ENCODE data around the gene ZNF799.
A peak's percentile ranks its signal among the peaks of the same experiment; 100 is the strongest.
"Not testable (repeated sequence)": the region's sequence is repeated elsewhere in the genome, so short reads cannot be mapped to it uniquely, and the experiment has no call there.

Gene ZNF799

DNA sequence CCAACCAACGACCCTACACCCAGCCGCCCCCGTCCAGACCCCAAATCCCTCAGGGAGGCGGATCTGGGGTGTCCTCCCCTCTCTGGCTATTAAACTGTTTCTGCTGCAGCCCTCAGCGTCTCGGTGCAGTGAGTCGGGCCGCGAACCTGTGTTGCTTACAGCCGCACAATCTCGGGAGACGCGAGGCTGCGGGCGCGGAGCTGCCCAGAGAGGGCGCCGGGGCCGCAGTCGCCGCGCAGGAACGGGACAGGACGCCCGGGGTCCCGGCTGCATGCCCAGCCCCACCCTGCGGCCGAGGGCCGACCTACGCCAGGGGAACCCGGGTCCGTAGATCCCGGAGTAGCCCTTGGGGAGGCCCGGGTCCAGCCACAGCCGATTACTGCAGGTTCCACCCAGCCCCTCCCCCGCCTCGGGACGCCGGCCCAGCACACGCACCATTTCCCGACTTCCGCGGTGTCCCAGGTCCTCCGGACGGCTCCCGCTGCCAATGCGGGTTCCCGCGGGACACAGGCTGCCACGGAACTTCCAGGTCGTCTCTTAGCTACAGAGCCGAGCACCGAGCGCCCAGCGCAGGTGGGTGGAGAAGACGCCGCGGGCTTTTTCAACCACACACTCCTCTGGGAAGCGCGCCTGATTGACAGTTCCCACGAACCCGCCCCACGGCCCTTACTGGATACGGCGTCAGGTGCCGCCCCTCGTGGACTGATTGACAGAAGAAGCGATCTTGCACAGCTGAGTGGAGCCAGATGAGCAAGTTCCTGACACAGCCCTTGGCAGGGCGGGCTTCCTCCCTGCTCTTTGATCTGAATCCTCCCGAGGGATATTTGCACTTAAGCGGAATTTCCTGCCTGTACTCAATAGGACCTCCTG is at the start of gene ZNF799:
TSS of gene ZNF799 (minus strand) at position 639 of the 870 bp plus-strand sequence. CDS start at position 438, 201 bp downstream.
- peak; percentile 92 for DNase-seq

DNA sequence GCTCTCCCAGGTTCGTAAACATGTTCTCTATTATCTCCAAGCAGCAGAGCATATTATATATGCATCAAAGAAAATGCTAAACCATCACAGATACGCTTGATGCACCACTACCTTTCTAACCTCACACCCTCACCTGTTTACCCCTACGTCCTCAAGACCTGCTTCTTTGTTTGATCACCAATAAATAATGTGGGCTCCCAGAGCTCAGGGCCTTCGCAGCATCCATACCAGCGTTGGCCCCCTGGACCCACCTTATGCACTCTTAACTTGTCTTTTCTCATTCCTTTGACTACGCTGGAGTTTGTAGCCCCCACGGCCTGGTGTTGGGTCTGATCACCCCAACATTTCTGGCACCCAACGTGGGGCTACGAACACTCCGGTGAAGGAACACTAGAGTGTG is 49.8 kb upstream of the ZNF799 start:
- no peak for DNase-seq

DNA sequence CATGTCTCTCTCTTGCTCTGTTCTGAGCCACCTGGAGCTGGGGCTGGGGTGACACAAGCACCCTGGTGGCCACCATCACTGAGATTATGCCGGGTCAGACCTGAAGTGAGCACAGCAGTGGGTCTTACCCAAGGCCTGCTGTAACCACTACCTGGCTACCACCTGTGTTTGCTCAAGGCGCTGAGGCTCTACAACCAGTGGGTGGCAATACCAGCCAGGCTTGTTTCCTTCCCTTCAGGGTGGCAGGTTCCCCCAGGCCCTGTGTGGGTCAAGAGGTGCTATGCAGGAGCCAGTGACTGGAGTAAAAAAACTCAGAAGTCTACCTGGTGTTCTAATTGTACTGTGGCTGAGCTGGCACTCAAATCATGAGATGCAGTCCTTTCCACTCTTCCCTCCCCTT is 47.7 kb upstream of the ZNF799 start:
- DNase-seq, result no peak

DNA sequence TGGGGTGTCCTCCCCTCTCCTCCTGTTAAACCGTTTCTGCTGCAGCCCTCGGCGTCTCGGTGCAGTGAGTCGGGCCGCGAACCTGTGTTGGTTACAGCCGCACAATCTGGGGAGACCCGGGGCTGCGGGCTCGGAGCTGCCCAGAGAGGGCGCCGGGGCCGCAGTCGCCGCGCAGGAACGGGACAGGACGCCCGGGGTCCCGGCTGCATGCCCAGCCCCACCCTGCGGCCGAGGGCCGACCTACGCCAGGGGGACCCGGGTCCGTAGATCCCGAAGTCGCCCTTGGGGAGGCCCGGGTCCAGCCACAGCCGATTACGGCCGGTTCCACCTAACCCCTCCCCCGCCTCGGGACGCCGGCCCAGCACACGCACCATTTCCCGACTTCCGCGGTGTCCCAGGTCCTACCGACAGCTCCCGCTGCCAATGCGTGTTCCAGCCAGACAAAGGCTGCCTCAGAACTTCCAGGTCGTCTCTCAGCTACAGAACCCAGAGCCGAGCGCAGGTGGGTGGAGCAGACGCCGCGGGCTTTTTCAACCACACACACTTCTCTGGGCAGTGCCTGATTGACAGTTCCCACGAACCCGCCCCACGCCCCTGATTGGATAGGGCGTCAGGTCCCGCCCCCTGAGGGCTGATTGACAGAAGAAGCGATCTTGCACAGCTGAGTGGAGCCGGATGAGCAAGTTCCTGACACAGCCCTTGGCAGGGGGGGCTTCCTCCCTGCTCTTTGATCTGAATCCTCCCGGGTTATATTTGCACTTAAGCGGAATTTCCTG is 39.7 kb upstream of the ZNF799 start, which contains the start of gene ZNF443:
TSS of gene ZNF443 (minus strand) at position 481 of the 776 bp plus-strand sequence. CDS start at position 374, 107 bp downstream.
- peak; percentile 100 for DNase-seq

DNA sequence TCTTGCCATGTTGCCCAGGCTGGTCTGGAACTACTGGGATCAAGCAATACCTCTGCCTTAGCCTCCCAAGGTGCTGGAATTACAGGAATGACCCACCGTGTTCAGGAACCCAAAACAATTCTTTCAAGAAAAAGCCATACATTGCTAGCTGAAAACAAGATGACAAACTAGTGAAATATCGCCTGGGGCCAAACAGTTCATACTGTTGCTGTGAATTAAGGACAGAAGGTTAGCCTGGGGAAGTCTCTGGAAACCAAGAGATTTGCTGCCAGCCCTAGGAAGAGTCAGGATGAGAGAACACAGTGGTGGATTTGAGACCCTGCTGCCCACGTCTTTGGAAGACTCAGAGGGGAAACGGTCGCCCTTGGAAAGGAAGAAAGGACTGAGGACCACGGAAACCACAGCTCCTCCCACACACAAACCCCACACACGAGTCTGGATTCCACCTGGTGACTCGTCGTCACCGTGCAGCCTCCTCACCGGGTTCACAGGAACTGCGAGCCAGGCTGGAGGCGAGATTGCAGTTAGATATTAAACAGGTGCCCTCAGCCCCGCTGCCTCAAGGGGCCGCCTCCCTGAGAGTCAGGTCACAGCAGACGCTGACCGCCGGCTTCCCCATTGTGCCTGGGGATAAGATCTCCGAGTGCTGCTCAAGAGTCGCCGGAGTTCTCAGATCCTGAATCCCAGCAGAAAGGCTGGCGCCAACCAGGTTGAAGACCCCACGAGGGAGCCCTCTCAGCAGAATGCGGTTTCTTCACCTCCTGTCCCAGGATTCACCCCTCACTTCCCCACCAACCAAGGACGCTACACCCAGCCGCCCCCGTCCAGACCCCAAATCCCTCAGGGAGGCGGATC is 38.8 kb upstream of the ZNF799 start:
- DNase-seq, result peak; percentile 79

DNA sequence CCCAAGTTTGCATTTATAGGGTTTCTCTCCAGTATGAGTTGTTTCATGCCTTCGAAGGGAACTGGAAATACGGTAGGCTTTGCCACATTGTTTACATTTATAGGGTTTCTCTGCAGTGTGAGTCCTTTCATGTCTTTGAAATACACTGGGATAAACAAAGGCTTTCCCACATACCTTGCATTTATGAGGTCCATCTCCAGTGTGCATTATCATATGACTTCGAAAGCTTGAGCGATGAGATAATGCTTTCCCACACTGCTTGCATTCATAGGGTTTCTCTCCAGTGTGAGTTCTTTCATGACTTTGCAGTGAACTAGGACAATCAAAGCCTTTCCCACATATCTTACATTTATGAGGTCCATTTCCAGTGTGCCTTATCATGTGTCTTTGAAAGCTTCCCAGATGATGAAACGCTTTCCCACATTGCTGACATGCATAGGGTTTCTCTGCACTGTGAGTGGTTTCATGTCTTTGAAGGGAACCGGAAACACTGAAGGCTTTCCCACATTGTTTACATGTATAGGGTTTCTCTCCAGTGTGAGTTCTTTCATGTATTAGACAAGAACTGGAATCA is 29.7 kb upstream of the ZNF799 start:
- DNase-seq, result not testable (repeated sequence)

DNA sequence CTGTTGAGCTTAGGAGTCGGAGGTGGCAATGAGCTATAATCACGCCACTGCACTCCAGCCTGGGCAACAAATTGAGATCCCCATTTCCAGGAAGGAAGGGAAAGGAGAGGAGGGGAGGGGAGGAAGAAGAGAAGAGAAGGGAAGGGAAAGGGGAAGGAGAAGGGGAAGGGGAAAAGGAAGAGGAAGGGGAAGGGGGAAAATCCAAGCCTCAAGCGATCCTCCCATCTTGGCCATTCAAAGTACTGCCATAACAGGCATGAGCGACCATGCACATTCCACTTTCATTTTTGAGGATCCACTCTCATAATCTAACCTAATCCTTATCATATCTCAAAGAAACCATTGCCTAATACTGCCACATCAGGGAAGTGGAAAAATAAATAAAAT is 24.8 kb upstream of the ZNF799 start:
- no peak for DNase-seq

DNA sequence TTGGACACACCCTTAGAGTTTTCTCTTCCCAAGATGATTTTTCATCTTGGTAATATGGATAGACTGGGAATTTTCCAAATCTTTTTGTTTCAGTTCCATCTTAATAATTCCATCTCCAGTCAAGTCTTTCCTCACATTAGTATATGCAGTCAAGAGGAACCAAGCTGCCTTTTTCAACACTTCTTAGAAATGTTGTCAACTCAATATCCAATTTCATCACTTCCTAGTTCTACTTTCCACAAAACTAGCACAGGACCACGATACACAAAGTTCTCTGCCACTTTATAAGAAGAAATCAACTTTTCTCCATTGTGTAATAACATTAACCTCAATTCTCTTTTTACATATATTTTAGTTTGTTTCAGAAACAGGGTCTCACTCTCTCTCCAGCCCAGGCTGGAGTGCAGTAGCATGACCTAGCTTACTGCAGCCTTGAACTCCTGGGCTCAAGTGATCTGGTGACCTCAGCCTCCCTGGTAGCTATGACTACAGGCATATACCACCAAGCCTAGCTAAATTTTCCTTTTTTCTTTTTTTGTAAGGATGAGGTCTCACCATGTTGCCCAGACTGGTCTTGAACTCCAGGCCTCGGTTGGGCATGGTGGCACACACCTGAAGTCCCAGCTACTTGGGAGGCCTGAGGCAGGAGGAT is 24.3 kb upstream of the ZNF799 start:
- no peak for DNase-seq

DNA sequence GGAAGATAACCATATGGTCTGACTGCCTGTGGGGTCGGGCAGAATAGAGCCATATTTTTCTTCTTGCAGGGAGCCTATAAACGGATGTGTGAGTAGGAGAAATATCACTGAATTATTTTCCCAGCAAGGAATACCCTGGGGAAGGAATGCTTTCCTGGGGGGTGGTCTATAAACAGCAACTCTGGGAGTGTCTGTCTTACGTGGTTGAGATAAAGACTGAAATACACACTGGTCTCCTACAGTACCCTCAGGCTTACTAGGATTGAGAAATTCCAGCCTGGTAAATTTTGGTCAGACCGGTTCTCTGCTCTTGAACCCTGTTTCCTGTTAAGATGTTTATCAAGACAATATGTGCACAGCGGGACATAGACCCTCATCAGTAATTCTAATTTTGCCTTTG is 16.2 kb upstream of the ZNF799 start:
- DNase-seq, result not testable (repeated sequence)

DNA sequence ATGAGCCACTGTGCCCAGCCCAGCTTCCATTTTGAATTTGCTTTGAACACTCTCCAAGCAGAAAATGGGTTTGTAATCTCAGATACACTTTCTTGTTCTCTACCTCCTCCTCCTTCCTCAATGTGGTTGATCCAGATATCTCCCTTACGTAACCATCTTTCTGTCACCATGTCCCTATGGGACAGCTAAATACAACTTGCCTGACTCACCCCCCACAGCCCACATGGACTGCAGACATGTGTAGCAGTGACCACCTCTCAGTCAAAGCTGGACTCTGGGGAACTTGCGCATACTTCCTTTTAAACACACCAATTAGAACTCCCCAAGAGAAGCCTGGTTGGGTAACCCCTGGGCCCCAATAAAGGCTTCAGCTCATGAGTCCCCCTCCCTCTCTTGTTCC is 10.8 kb upstream of the ZNF799 start:
- no peak for DNase-seq

DNA sequence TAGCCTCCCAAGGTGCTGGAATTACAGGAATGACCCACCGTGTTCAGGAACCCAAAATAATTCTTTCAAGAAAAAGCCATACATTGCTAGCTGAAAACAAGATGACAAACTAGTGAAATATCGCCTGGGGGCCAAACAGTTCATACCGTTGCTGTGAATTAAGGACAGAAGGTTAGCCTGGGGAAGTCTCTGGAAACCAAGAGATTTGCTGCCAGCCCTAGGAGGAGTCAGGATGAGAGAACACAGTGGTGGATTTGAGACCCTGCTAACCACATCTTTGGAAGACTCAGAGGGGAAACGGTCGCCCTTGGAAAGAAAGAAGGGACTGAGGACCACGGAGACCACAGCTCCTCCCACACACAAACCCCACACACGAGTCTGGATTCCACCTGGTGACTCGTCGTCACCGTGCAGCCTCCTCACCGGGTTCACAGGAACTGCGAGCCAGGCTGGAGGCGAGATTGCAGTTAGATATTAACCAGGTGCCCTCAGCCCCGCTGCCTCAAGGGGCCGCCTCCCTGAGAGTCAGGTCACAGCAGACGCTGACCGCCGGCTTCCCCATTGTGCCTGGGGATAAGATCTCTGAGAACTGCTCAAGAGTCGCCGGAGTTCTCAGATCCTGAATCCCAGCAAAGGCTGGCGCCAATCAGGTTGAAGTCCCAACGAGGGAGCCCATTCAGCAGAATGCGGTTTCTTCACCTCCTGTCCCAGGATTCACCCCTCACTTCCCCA is 1.0 kb downstream of the ZNF799 start:
- peak; percentile 71 for DNase-seq

DNA sequence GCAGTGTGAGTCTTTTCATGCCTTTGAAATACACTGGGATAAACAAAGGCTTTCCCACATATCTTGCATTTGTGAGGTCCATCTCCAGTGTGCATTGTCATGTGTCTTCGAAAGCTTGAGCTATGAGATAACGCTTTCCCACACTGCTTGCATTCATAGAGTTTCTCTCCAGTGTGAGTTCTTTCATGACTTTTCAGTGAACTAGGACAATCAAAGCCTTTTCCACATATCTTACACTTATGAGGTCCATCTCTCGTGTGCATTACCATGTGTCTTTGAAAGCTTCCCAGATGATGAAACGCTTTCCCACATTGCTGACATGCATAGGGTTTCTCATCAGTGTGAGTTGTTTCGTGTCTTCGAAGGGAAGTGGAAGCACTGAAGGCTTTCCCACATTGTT is 9.9 kb downstream of the ZNF799 start:
- DNase-seq, result not testable (repeated sequence)

DNA sequence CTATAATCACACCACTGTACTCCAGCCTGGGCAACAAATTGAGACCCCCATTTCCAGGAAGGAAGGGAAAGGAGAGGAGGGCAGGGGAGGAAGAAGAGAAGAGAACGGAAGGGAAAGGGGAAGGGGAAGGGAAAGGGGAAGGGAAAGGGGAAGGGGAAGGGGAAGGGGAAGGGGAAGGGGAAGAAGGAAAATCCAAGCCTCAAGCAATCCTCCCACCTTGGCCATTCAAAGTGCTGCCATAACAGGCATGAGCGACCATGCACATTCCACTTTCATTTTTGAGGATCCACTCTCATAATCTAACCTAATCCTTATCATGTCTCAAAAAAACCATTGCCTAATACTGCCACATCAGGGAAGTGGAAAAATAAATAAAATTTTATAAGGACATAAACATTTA is 14.7 kb downstream of the ZNF799 start:
- not testable (repeated sequence) for DNase-seq

DNA sequence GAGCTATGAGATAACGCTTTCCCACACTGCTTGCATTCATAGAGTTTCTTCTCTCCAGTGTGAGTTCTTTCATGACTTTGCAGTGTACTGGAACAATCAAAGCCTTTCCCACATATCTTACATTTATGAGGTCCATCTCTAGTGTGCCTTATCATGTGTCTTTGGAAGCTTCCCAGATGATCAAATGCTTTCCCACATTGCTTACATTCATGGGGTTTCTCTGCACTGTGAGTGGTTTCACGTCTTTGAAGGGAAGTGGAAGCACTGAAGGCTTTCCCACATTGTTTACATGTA is 20.7 kb downstream of the ZNF799 start:
- no peak for DNase-seq

DNA sequence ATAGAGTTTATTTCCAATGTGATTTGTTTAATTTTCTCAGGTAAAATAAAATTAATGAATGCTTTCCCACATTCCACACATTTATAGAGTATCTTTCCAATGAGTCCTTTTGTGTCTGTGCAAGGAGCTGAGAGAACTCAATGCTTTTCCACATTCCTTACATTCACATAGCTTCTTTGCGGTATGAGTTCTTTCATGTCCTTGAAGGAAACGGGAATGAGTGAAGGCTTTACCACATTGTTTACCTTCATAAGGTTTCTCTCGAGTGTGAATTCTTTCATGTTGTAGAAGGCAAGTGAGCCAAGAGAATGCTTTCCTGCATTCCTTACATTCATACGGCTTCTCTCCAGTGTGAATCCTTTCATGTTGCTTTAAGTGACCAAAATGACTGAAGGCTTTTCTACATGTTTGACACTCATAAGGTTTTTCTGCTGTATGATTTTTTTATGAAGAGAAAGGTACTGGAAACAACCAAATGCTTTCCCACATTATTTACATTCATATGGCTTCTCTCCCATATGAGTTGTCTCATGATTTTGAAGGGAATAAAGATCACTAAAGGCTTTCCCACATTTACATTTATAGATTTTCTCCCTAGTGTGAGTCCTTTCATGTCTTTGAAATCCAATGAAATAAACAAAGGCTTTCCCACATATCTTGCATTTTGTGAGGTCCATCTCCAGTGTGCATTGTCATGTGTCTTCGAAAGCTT is 21.2 kb downstream of the ZNF799 start:
- no peak for DNase-seq

DNA sequence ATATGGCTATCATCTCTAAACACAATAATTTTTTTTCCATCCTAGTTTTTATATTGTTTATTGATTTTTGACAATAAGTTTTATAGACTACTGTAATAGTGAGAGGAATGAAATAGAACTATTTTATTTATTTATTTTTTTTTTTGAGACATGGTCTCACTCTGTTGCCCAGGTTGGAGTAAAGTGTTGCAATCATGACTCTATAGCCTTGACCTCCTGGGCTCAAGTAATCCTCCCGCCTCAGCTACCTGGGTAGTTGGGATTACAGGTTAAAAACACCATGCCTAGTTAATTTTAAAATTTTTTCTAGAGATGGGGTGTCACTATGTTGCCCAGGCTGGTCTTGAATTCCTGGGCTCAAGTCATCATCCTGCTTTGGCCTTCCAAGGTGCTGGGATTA is 27.0 kb downstream of the ZNF799 start:
- DNase-seq, result no peak

DNA sequence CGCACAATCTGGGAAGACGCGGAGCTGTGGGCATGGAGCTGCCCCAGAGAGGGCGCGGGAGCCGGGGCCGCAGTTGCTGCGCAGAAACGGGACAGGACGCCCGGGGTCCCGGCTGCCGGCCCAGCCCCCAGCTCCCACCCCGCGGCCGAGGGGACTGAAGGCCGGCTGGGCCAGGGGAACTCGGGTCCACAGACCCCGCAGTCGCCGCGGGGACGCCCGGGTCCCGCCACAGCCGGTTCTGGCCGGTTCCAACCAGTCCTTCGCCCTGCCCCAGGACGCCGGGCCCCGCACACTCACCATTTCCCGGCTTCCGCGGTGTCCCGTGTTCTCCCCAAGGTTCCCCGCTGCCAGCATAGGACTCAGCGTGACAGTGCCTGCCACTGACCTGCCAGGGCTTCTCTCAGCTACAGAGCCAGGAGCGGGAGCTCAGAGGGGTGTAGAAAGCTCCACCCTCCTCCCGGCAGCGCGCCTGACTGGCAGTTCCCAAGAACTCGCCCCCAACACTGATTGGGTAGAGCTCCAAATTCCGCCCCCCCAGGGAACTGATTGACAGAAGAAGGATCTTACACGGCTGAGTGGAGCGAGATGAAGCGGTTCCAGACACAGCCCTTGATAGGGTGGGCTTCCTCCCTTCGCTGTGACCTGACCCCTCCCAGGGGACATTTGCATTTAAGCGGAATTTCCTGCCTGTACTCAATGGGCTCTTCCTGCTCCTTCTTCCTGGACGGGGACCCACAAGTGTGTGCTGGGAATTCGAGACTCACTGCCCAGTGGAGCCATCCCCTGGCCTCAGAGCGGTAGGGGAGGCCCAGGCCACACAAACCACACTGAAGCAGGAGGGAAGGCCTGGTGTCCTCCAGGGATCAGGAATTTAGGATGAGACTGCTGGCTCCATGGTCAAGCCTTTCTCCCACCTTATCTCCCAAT is 35.6 kb downstream of the ZNF799 start, which contains the start of gene ZNF442:
TSS of gene ZNF442 (minus strand) at position 448 of the 927 bp plus-strand sequence. CDS start 2,052 bp downstream, outside the sequence.
- DNase-seq, result peak; percentile 90

DNA sequence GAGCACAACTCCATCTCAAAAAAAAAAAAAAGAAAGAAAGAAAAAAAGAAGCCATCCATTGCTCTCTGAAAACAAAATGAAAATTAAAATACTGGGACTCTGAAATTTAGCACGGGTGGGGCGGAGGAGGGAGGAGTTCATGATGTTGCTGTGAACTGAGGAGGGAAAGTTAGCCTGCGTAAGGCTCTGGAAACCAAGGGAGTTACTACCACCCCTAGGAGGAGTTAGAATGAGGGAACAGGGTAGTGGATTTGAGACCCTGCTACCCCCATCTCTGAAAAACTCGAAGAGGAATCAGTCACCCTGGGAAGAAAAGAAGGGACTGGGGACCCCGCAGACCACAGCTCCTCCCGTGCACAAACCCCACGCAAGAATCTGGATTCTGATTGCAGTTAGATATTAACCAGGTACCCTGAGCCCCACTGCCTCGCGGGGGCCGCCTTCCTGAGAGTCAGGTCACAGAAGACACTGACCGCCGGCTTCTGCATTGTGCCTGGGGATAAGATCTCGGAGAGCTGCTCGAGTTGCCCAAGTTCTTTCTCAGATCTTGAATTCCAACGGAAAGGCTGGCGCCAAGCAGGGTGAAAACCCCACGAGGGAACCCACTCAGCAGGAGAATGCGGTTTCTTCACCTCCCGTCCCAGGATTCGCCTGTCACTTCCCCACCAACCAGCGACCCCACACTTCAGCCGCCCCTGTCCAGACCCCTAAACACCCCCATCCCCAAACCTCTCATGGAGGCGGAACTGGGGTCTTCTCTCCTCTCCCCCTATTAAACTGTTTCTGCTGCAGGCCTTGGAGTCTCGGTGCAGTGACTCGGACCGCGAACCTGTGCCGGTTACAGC is 36.5 kb downstream of the ZNF799 start:
- DNase-seq, result no peak

DNA sequence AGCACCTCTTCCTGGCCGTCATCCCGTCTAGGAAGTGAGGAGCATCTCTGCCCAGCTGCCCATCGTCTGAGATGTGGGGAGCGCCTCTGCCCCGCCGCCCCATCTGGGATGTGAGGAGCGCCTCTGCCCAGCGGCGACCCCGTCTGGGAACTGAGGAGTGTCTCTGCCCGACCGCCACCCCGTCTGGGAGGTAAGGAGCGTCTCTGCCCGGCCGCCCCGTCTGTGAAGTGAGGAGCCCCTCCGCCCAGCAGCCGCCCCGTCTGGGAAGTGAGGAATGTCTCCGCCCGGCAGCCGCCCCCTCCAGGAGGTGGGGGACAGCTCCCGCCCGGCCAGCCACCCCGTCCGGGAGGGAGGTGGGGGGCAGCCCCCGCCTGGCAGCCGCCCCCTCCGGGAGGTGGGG is 38.8 kb downstream of the ZNF799 start:
- not testable (repeated sequence) for DNase-seq

All from activated CD8-positive, alpha-beta memory T cell treated with anti-CD3 and anti-CD28 coated beads for 24 hours (primary cell).